ENCODE measurements around the gene PRDM4. TPM values are rescaled to one million over a fixed set of nuclear protein-coding genes. Genes with fewer than 3 reads are reported as not detected.

PRDM4 gene
- total and polyA plus RNA-seq, 2 donors (not counting 1 experiment from before 2014, with no cell fraction given): 22.5 to 23.9 TPM

- no peak for DNase-seq (ENCODE audit: low read depth in 2 of 2)
- H3K9ac ChIP-seq (ENCODE audit: insufficient read depth, low read length): no peak overlapping the region
- H3K4me2 ChIP-seq (ENCODE audit: extremely low read depth, insufficient read depth, low read length): no peak overlapping the region
- no peaks in the 10 kb centered on the region for H3K9me3 ChIP-seq (ENCODE audit: control insufficient read depth, insufficient read depth, low read depth, low read length)
- H3K27me3 ChIP-seq (ENCODE audit: control insufficient read depth, insufficient read depth, low read length): no peaks in the 10 kb centered on the region
- TF ChIP-seq, protein P1, sequence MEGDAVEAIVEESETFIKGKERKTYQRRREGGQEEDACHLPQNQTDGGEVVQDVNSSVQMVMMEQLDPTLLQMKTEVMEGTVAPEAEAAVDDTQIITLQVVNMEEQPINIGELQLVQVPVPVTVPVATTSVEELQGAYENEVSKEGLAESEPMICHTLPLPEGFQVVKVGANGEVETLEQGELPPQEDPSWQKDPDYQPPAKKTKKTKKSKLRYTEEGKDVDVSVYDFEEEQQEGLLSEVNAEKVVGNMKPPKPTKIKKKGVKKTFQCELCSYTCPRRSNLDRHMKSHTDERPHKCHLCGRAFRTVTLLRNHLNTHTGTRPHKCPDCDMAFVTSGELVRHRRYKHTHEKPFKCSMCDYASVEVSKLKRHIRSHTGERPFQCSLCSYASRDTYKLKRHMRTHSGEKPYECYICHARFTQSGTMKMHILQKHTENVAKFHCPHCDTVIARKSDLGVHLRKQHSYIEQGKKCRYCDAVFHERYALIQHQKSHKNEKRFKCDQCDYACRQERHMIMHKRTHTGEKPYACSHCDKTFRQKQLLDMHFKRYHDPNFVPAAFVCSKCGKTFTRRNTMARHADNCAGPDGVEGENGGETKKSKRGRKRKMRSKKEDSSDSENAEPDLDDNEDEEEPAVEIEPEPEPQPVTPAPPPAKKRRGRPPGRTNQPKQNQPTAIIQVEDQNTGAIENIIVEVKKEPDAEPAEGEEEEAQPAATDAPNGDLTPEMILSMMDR (conservative IDR thresholded peaks at IDR 0.05 in 1 of 2, IDR thresholded peaks at IDR 0.05 in 1 of 2; ENCODE audit: low read depth in 1 of 2, low read length in 2 of 2): no peak
- TF ChIP-seq EZH2 (IDR thresholded peaks at IDR 0.05; ENCODE audit: low read length, missing control alignments): no peak
- no peaks in the 10 kb centered on the region for H3K4me1 ChIP-seq (ENCODE audit: control insufficient read depth, extremely low read depth, insufficient read depth, low read length)
- H3K27ac ChIP-seq (ENCODE audit: insufficient read depth, low read length): no peak overlapping the region
- H3K36me3 ChIP-seq (ENCODE audit: control insufficient read depth, insufficient read depth, low read length): no peaks in the 10 kb centered on the region
- H3K4me3 ChIP-seq (replicated peaks in 1 of 4; ENCODE audit: control extremely low read depth in 1 of 4, insufficient read depth in 1 of 4, low read depth in 3 of 4, low read length in 4 of 4): no peak overlapping the region
- no peaks in the 10 kb centered on the region for H4K20me1 ChIP-seq (ENCODE audit: control insufficient read depth, extremely low read depth, insufficient read depth, low read length)
- no peak overlapping the region for H2AFZ ChIP-seq (ENCODE audit: low read length)
- no peaks in the 10 kb centered on the region for H3K79me2 ChIP-seq (ENCODE audit: control insufficient read depth, insufficient read depth, low read length)
These were observed 21.1 kb upstream of the PRDM4 start for GRCh38 chr12:107782067-107782466.

- no peak overlapping the region for H3K27ac ChIP-seq (ENCODE audit: insufficient read depth, low read length)
- DNase-seq (ENCODE audit: low read depth in 2 of 2): no peak
- H2AFZ ChIP-seq (ENCODE audit: low read length): no peak overlapping the region
- peaks cover 8% of the 10 kb centered on the region for H3K27me3 ChIP-seq (ENCODE audit: control insufficient read depth, insufficient read depth, low read length)
- no peaks in the 10 kb centered on the region for H3K36me3 ChIP-seq (ENCODE audit: control insufficient read depth, insufficient read depth, low read length)
- H3K9ac ChIP-seq (ENCODE audit: insufficient read depth, low read length): no peak overlapping the region
- H3K4me2 ChIP-seq (ENCODE audit: extremely low read depth, insufficient read depth, low read length): no peak overlapping the region
- H3K9me3 ChIP-seq (ENCODE audit: control insufficient read depth, insufficient read depth, low read depth, low read length): no peaks in the 10 kb centered on the region
- H4K20me1 ChIP-seq (ENCODE audit: control insufficient read depth, extremely low read depth, insufficient read depth, low read length): no peaks in the 10 kb centered on the region
- TF ChIP-seq EZH2 (IDR thresholded peaks at IDR 0.05; ENCODE audit: low read length, missing control alignments): no peak
- TF ChIP-seq, protein P1 (conservative IDR thresholded peaks at IDR 0.05 in 1 of 2, IDR thresholded peaks at IDR 0.05 in 1 of 2; ENCODE audit: low read depth in 1 of 2, low read length in 2 of 2): no peak
- H3K4me1 ChIP-seq (ENCODE audit: control insufficient read depth, extremely low read depth, insufficient read depth, low read length): no peaks in the 10 kb centered on the region
- H3K79me2 ChIP-seq (ENCODE audit: control insufficient read depth, insufficient read depth, low read length): no peaks in the 10 kb centered on the region
- no peak overlapping the region for H3K4me3 ChIP-seq (replicated peaks in 1 of 4; ENCODE audit: control extremely low read depth in 1 of 4, insufficient read depth in 1 of 4, low read depth in 3 of 4, low read length in 4 of 4)
These were observed 19.4 kb upstream of the PRDM4 start for GRCh38 chr12:107780298-107780697.

DNA sequence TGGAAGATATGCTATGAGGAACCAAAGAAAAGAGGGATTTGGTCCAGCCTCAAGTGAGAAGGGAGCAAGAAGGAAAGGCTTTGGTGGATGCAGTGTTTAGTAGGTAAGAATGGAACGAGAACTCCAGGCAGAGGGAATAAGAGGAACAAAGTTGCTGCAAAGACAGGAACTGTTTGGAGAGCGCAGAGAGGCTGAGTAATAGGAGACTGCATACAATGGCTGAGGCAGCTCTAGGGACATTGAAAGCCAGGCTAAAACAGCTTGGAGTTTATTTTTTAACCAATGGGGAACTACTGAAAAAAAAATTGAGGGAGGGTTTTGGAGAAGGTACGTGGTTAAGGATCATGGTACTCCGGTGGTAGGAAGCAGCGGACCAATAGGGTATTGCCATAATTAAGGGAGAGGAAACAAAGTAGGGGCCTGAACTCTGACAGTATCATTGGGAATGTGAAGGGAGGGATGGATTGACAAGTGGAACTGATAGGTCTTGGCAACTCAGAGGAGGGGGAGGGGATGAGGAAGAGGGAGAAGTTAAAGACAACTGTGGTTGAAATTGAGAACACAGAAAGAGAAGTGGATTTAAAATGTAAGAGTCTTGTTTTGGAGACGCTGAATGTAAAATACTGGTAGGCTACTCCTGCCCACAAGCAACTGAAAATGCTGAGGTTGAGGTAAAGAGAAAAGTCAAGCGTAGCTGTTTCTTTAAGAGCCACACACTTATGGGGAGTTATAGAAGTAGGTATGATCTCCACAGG, 18.3 kb upstream of the PRDM4 start:
- Histone ChIP-seq H3K9ac (ENCODE audit: insufficient read depth, low read length) (no peak overlapping the region), H3K79me2 (ENCODE audit: control insufficient read depth, insufficient read depth, low read length) (no peaks in the 10 kb centered on the region), H3K27me3 (ENCODE audit: control insufficient read depth, insufficient read depth, low read length) (peaks cover 16% of the 10 kb centered on the region), H2AFZ (ENCODE audit: low read length) (no peak overlapping the region), H3K4me3 (replicated peaks in 1 of 4; ENCODE audit: control extremely low read depth in 1 of 4, insufficient read depth in 1 of 4, low read depth in 3 of 4, low read length in 4 of 4) (no peak overlapping the region), H3K36me3 (ENCODE audit: control insufficient read depth, insufficient read depth, low read length) (no peaks in the 10 kb centered on the region), H4K20me1 (ENCODE audit: control insufficient read depth, extremely low read depth, insufficient read depth, low read length) (no peaks in the 10 kb centered on the region), H3K27ac (ENCODE audit: insufficient read depth, low read length) (no peak overlapping the region), H3K9me3 (ENCODE audit: control insufficient read depth, insufficient read depth, low read depth, low read length) (no peaks in the 10 kb centered on the region), H3K4me2 (ENCODE audit: extremely low read depth, insufficient read depth, low read length) (no peak overlapping the region), H3K4me1 (ENCODE audit: control insufficient read depth, extremely low read depth, insufficient read depth, low read length) (no peaks in the 10 kb centered on the region)
- TF ChIP-seq, protein P1 (conservative IDR thresholded peaks at IDR 0.05 in 1 of 2, IDR thresholded peaks at IDR 0.05 in 1 of 2; ENCODE audit: low read depth in 1 of 2, low read length in 2 of 2): no peak
- no peak for TF ChIP-seq EZH2 (IDR thresholded peaks at IDR 0.05; ENCODE audit: low read length, missing control alignments)
- no peak for DNase-seq (ENCODE audit: low read depth in 2 of 2)

All from fibroblast of lung (primary cell).